Suprapubic skin (tissue), 4 donors: ENCODE data around the gene ARVCF.

Source experiments
- CTCF ChIP-seq, 2 donors: fragments of 200-600 bp in 1 of 2; fragments of 450-650 bp in 1 of 2; sonication (generic) in 1 of 2; IDR thresholded peaks; one replicate each; pipeline ENCODE4 v1.5.1; 2016 to 2019; ENCODE audit warnings: antibody characterized with exemption in 2 of 2, mild to moderate bottlenecking in 1 of 2, moderate library complexity in 1 of 2
- EP300 ChIP-seq: sonication (generic); formaldehyde crosslinking; IDR thresholded peaks from one replicate; pipeline ENCODE4 v1.6.1; 2017; ENCODE audit warnings: antibody characterized with exemption
- POLR2A ChIP-seq, 2 donors: fragments of 450-650 bp; IDR thresholded peaks; one replicate each; pipeline ENCODE4 v1.6.1; 2017; ENCODE audit warnings: antibody characterized with exemption in 2 of 2, mild to moderate bottlenecking in 2 of 2, moderate library complexity in 2 of 2
- POLR2AphosphoS5 ChIP-seq, 3 donors: sonication (generic); formaldehyde crosslinking; IDR thresholded peaks; one replicate each; pipeline ENCODE4 v1.6.1; 2017; ENCODE audit warnings: antibody characterized with exemption in 3 of 3

DNA sequence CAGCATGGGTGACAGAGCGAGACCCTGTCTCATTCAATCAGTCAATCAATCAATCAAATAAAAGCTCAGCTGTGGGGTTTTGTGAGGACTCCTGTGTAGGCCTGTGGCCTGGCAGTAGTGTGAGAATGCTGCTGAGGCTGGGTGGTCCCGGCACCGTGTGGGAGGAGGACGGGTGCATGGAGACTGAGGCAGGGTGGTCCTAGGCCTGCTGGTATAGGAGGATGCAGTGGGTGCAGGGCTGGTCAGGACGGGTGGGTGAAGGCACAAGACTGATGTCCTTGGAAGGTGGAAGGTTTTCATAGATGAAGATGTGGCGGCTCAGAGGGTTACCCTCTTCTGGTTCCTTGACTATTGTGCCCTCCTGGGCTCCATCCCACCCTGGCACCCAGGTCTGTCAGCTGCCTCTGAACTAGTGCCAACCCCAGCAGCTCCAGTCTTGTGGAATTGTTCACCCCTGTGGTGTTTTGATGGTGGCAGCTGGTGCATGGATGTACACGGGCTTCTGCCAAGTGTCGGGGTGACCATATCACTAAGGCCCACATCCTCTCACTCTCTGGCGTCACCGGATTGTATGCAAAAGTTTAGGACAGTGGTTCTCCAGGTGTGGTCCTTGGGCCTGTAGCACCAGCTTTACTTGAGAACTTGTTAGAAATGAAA is 28.0 kb upstream of the ARVCF start:
- TF ChIP-seq CTCF (IDR thresholded peaks at IDR 0.05) (no peak), POLR2AphosphoS5 (IDR thresholded peaks at IDR 0.05) (no peak), POLR2A (IDR thresholded peaks at IDR 0.05) (no peak), EP300 (no peak)
